Measurements from ENCODE around the gene ATPAF1.

Gene ATPAF1

GRCh38 chr1:46613661-46614603 lies 54.2 kb downstream of the ATPAF1 start:
- no peak for FAIRE-seq

- FAIRE-seq: no peak
Measured at GRCh38 chr1:46612937-46613660, 55.1 kb downstream of the ATPAF1 start.

GRCh38 chr1:46611691-46612221 lies 56.4 kb downstream of the ATPAF1 start:
- FAIRE-seq: no peak

DNA sequence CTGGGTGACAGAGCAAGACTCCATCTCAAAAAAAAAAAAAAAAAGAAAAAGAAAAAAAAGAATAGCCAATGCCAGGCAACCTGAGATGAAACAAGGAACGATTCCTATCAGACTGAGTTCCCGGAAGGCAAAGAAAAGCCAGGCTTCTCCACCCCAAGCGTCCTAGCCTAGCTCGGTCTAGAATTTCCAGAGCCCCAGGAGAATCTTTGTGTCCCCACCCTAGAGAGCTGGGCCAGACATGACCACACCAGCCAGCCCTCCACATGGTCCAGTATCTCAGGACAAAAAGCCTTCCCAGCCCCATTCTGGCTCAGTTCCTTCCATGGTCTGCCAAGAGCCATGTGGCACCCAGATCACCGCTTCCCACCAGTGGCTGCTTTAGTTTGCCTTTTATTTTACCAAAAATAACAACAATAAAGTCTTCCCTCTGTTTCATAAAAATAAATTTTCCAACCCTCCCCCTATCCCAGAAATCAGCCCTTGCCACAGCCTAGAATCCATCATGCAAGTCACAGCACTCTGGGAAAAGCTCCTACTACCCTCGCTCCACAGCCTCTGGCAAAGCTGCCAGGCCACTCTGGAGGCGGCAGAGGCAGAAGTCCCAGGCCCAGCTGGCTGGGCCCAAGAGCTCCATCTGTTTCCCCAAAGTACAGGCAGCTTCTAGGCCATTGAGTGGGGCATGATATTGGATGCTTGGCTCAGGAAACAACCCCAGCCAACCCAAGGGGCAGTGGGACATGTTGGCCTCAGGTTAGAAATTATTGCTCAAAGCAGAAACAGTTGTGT lies 60.6 kb downstream of the ATPAF1 start:
- no peak for FAIRE-seq

DNA sequence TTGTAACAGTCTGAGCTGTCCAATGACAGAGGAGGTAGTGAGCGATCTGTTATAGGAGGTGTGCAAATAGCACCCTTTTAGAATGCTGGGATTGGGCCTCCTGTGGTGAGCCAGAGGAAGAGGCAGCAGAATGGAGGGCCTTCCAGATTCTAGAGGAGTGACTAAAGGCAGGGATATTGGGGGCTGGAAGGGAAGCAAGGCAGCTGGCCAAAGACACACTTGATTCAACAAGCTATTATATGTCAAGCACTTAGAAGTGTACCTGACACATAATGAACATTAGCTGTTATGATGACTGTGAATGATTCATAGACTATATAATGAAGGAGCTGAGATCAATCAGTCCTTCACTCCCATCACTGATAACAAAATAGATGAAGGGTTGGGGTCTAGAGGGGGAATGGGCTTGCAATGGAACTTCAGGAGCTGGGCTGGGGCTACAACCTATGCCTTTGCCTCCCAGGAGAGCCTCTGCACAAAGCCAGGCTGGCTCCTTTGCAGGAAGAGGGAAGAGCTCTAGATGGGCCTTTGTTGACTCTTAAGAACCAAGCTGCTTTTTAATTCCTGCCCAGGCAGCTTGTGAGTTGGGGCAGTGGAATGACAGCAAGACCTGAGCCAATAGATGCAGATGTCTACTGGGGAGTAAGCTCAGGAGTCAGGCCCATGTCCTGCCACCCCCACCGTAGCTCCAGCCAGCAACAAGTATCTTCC lies 61.8 kb downstream of the ATPAF1 start:
- no peak for FAIRE-seq

GRCh38 chr1:46605232-46605631 lies 62.9 kb downstream of the ATPAF1 start:
- FAIRE-seq: no peak

DNA sequence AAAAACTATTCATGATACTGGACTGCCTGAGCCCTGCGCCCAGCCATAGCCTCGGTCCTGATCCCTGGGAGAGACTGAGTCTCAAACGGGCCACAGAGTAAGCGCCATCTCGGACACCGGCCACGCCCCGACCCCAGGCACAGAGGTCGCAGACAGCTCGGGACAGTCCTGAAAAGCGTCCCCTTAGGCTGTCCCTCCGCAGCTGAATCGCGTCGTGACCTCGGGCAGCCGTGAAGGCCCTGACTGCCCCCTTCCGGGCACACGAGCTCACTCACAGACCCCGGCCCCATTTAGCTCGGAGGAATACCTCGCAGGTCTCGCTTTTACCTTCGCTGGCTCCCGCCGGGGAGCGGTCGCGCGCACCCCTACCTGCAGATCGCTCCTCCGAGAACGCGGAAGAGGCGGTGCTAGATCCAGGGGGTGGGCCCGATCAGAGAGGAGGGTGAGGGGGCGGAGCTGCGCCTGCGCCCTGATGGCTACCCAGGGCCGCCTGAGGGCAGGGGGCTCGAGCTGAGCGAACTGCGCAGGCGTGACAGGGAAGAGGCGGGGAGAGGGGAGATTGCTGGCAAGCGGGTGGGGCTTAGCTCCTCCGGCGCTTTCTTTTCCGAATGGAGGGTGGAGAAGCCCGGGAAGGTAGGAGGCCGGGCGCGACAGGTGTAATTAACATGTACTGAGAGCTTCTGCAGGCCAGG lies 64.2 kb downstream of the ATPAF1 start, which contains the start of gene MKNK1:
Gene MKNK1, minus strand, starts transcription at position 411 of the 692 bp plus-strand sequence. CDS start 20,941 bp downstream, outside the sequence.
- peak; percentile 96 for FAIRE-seq

- FAIRE-seq: no peak
Measured at GRCh38 chr1:46603481-46603857, 64.7 kb downstream of the ATPAF1 start.

- FAIRE-seq: no peak
Measured at GRCh38 chr1:46601257-46602007, 66.7 kb downstream of the ATPAF1 start.

DNA sequence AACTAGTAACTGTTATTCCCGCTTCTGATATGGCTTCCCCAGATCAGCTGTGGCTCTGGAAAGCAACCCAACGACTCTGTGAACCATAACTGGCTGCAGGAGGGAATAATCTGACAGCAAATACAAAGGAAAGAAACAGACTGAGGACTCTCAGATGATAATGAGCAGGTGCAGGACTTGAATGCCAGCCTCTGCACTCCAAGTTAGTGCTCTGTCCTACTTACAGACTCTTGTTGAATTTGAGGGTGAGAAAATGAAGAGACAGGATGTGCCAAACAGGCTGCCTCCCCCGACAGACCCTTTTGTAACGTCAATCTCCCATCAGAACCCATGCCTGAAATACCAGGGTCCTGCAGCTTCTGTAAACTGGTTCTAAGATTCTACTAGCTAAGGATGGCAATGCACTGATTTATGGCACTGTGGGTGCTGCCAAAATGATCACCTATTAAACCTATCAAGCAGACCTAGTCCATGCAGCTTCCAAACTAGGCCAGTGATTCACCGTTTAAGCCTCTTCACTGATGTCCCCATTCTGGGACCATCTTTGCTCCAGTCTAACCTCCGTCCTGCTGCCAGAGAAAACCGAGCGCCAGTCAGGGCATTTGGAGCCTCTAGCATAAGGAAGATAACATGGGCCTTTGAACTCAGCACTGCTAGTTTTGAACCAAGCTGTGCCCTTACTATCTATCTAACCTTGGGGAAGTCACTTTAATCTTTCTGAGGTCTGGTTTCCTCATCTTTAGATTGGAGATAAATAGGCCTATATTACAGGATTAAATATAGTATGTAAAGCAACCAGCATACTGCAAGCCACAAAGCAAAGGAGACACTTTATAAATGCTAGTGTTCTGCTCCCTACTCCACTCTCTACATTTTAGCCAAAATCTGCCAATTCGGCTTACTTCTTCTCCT lies 68.8 kb downstream of the ATPAF1 start:
- FAIRE-seq: no peak

DNA sequence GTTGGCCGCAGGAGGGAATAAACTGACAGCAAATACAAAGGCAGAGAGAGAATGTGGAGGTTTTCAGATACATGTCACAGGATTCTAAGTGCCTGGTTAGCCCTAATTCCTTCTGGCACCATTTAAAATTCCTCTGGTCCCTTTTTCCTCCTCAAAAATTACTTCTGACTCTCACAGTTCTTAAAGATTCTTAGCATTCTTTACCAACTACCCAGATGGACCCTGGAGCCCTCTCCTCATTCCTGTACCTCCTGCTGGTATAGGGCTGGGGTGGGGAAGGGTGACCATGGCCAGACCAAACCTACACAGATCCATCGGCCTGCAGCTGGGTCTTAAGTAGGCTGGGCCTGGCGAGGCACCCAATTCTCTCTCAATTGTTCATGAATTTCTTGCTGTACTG lies 71.3 kb downstream of the ATPAF1 start:
- no peak for FAIRE-seq

GRCh38 chr1:46596036-46596435 lies 72.1 kb downstream of the ATPAF1 start:
- no peak for FAIRE-seq

GRCh38 chr1:46595127-46595526 lies 73.0 kb downstream of the ATPAF1 start:
- FAIRE-seq: no peak

DNA sequence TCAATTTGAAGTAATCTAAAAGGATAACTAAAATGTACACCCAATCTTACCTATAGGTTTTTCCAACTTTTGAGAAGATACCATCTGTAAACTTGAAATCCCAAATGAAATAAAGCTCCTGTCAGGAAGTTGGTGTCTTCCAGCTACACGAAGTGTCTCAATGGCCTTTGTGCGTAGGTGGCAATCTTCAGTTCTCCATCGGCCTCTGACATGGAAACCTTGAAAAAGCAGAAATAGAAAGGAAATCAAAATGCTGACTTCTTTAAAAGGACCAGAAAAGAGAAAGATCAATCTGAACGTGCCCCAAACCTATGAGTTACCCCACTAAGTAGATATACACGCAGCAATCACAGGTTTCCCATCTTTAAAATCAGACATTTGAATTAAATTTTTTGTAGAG lies 74.1 kb downstream of the ATPAF1 start:
- no peak for FAIRE-seq

DNA sequence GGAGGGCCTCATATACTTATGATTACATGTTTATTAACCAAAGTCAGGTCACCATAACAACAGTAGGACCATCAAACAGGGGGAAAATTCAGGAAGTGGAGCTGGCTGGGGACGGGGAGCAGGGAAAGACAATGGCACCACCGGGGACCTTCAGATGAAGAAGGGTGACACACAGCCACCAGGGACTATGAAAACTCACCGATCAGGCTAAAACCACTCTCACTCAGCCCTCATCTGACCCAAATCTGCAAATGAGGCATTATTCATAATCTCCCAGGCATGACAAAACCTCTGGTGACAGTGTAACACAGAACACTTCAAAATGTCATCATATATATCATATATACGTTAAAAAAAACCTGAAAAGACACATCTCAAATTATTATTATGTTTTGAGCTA lies 75.3 kb downstream of the ATPAF1 start:
- no peak for FAIRE-seq

- FAIRE-seq: no peak
Measured at GRCh38 chr1:46589529-46589928, 78.6 kb downstream of the ATPAF1 start.

DNA sequence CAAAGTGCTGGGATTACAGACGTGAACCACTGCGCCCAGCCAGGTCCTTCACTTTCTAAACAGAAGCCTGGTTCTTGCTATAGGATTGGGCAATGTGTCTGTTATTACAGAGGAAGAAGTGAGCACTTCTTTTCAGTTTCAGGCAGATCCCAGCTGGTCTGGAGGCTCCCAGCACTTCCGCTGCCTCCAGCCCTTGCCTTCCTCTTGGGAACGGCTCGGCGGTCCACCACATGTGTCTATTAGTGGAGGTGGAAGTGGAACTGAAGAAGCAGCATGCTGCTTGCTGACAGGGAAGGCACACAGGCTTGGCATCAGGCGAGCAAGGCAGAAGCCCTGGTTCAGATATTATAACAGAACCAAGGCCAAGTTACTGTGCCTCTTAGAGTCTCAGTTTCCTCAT lies 81.1 kb downstream of the ATPAF1 start:
- no peak for FAIRE-seq

GRCh38 chr1:46585312-46585938 lies 82.7 kb downstream of the ATPAF1 start:
- FAIRE-seq: no peak

DNA sequence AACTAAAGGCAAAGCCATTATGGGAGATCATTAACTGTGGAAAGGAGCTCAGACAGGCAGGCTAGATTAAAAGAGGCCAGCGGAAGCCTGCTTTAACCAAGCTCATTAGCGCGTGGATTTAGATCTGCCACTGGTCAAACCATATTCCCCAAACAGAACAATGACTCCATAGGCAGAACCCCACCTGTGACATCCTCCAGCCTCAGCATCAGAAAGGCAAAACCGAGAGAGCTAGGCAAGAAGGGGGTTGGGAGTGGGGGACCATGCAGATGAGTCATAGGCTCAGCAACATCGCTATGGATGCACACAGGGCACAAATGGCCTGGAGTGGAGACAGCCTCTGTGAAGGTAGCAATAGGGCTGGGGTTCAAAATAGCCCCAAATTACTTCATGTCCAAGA lies 84.7 kb downstream of the ATPAF1 start:
- no peak for FAIRE-seq

Data from G401.6 (cell line).